HG03103 (cell line): ENCODE data around the gene TIRAP.

Experiments used
- ATAC-seq: cut with Tn5 transposase; IDR thresholded peaks from one replicate; pipeline ENCODE4 v1.9.1; 2021; ENCODE audit warnings: low read depth; ENCODE audit not compliant: unreplicated experiment

The TIRAP gene

DNA sequence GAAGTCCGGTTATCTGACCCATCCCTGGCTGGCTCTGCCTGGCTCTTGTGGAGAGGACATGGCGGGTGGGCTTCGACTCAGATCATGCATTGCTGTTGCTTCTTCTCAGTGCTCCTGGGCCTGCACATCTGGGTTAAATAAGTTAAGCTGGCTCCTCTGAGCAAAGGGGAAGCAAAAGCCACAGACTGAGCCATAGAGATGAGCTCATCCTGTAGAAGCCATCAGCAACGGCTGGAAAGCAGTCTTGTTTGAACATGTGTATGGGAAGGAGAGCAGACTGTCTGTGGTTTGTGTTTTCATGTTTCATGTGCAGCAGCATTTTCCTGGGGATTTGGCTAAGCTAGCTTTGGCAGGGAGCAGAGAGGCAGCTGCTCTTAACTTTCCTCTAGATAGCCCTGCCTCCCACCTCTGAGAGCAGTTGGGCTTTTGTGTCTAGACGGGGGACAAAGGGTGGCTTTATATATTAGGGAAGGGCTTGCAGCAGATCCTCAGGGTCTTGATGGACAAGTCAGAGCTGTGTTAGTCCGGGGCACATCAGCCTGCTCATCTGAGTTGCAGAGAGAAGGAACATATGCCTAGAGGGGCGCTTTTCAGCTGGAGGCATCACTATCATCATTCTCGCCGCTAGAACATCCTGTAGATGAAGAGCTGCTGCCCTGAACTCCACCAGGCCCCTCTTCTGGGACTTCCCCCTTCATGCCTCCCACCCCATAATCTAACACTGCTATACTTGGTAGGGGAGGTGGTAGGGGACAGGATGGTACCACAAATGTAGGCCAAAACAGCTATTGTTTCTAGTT is 35.9 kb downstream of the TIRAP start:
- peak; percentile 80 for ATAC-seq

DNA sequence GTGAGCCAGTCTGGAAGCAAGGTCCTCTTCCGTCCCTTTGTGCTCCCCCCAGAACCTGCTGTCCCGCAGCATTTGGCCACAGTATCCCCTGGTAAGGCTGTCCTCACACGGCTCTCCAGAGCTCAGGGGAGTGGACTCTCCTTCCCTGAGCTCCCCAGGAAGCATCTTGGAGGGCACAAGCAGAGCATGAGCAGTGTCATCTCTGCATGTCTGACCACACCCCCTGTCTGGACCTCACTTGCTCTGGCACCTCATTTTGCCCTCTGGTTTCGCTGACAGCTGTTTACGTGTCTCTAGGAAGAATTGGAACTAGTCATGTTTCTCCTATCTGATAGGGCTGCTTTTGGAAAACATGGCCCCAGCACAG is 36.5 kb downstream of the TIRAP start:
- ATAC-seq, result no peak

DNA sequence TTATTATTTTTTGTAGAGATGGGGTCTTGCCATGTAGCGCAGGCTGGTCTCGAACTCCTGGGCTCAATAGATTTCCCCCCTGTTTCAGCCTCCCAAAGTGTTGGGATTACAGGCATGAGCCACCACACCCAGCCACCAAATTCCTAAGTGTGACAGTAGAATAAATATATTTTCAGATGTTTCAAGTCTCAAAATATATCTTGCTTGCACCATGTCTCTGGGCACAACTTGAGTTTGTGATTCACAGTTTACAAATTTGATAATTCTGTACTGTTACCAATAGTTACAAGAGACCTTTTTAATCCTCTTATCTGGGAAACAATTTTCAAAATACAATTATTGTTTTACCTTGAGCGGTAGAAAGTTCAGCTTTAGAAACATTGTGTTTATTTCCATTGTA is 40.1 kb downstream of the TIRAP start:
- ATAC-seq, result no peak

DNA sequence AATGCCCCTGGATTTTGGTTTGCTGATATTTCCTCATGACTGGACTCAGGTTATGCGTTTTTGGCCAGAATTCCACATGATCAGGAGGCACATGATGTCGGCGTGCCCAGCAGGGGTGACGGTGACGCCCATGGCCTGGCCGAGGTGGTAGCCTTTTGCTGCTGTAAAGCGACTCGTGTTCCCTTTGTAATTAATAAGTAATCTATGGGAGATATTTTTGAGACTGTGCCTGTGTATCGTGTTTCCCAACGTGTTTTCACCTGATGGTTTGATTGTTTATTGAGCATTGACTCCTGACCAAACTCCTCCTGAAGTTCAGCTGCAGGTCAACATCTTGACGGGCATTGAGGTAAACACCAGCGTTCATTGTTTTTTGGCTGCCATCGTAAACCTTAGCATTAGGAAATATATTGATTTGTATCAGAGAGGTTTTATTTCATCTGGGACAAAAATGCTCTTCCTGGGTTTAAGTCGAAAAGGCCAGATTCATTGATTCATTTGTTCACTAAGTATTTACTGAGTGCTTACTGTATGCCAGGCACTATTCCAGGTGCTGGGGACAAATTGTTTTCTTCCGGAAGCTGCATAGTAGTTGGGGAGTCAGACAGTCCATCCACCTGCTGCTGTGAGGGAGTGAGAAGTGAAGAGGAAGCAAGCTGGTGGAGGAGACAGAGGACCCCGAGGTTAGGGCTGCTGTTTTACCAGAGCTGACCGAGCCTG is 44.5 kb downstream of the TIRAP start:
- ATAC-seq, result no peak

DNA sequence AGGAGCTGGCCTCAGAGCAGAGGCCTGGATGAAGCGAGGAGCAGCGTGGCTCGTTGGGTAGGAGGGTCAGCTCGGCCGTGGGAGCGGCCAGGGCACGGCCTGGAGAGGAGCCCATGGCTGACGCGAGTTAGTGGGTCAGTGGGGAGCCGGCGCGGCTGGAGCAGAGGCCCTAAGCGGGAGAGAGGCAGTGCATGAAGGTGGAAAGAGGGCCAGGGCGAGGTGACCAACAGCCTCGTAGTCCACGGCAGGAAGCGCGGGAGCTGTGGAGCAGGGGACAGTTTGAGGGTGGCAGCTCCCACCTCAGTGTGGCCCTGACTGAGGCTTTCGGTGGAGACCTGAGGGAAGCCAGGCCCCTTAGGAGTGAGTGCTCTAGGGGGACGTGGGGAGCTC is 45.1 kb downstream of the TIRAP start:
- no peak for ATAC-seq

DNA sequence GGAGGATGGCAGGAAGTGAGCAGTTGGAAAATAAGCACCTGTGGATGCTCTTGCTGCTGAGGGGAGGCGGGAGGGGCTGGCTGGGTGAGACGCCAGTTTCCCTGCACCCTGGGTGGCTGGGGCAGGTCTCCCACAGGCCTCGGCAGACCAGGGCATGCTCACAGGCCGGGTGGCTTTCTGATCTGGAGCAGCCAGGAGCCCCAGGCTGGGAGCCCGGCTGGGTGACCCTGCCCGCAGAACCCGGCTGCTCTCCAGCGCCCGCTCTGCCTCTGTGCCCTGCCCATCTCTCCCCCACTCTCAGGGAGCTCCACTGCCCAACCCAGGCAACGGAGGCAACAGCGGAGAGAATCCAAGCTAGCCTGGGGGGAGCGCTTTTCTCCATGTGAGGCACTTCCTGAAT is 45.6 kb downstream of the TIRAP start:
- ATAC-seq, result no peak

DNA sequence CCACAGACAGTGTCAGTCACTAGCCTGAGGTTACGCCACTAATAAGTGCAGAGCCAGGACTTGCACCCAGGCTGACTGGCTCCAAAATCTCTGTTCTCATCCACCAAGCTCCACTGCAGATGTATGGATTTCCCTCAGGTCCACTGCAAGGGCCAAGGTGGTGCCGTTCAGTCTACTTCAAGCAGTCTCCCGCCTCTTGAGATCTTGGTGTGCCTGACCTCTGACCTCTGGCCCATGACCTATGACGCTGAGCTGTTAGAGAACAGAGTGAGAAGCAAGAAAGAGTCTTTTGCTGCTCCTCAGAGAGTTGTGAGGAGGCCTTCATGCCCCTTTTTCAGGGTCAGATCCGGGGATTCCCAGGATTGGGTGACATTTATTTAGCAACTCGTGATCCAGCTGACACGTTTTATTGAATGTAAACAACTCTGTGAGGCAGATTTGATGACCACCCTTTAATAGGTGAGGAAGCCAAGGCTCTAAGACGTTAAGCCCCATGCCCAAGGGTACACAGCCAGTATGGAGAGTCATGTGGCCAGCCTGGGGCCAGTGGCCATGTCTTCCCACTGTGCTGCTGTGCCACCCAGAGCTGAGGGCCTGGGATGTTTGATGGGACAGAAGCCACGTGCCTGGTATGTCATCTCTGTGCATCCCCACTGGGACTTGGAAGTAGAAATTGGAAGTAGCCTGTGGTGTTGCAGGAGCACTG is 46.2 kb downstream of the TIRAP start:
- ATAC-seq, result no peak

DNA sequence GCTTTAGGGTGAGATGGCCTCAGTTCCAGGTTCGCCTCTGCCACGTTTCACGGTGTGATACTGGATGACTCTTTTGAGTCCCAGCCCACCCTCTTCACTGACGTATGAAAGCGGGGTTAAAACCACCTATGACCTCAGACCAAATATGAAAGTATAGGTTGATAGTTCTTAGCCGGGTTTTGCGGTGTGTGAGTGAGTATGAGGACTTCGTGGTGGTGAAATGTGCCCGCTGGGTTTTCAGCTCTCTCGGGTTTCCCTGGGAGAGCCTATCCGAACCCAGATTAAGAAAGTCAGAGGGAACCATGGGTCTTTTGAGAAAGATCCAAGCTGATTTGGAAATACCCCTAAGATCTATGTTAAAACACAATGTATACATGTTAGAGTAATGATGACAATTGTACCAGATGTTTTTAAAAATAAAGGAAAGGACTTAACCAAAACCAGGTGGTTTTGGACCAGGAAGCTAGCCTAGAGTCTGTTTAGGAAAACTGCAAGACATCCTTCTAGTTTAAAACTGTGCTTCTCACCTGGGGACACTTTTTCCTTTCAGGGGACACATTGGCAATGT is 46.8 kb downstream of the TIRAP start:
- no peak for ATAC-seq

DNA sequence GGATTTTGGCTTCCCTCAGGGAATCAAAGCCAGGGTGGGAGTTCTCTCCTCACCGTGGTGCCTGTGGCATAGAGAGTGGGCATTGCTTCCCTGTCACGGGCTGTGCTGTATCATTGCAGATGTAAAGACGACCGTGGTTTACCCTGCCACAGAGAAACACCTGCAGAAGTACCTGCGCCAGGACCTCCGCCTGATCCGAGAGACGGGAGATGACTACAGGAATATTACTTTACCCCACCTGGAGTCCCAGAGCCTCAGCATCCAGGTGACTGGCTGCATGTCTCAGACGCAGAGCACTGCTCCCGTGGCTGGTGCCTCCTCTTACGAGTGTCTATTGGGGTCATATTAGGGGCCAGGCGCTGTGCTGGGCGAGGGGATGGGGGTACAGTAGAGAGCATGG is 48.4 kb downstream of the TIRAP start:
- no peak for ATAC-seq

DNA sequence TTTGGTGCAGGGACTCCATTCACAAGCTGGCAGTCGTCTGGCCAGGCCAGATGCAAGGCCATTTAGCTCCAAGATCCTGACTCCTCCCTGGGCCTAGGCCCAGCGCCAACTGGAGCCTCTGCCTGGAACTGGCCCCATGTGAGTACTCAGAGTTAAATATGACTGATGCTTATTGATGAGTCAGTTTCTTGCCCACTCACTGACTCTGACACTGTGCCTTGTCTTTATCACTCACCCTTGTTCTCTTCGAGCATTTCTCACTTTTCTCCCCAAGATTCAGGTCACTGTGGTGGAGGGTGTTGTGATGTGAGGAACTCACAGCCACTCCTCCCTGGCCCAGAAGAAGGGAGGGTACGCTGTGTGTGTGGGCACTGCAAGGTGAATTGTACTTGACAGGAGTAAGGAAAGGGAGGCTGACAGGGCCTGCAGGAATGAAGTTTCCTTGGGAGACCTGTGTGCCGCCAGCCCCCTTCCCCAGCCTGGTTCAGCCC is 49.4 kb downstream of the TIRAP start:
- no peak for ATAC-seq

DNA sequence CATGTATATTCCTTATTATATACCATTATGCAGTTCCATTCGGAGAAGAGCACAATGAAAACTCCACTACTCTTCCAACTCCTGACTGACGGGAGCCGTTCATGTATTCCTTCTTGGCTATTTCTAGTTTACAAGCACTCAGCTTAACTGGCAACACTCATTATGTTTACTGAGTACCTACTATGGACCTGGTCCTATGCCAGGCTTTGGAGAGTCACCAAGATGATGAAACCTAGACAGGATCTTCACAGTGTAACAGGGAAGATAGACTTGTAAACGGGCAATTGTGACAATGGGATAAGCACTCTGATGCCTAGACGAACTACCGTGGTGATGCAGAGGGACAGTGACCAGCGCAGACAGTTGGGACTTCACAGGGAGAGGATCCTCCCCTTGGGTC is 50.2 kb downstream of the TIRAP start:
- no peak for ATAC-seq

DNA sequence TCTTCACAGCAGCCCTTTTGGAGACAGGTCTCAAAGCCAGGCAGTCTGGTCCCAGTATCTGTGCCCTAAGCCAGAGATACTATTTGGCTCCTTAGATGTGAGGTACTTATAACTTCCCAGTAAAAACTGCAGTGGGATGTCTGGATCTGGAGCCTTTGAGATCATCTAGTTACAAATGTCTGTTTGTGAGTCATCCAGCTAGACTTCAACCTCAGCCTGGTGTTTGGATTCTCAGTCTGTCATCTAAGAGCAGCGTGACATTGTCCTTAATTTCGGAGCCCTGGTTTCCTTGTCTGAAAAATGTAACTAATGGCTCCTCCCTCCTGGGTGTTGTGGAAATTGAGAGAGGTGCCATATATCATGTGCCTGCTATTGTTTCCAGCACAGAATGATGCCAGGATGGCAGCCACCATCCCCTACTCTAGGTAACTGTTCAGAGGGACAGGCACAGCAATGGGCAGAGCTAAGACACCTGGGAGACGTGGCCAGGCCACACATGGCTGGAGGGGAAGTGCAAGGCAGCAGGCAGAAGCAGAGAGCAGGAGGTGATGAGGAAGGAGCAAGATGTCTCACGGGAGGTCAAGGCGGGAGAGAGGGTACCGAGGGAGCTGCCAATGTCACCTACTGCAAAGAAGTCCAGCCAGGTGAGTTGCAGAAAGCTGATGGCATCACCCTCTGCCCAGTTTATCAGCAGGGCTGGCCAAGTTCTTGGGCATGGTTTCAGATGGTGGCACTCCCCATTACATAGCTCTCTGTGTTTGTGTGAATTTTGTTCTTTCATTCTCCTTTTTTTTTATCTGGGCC is 52.0 kb downstream of the TIRAP start:
- no peak for ATAC-seq

DNA sequence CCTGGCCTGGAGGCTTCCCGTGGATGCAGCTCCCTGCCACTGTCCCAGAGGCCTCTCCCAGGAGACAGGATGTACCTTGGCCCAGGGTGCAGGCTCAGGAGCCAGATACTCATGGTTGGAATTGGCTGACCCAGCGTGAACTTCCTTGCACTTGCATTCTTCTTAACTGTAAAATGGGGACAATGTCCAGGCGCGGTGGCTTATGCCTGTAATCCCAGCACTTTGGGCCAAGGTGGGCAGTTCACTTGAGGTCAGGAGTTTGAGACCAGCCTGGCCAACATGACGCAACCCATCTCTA is 52.5 kb downstream of the TIRAP start:
- ATAC-seq, result no peak

DNA sequence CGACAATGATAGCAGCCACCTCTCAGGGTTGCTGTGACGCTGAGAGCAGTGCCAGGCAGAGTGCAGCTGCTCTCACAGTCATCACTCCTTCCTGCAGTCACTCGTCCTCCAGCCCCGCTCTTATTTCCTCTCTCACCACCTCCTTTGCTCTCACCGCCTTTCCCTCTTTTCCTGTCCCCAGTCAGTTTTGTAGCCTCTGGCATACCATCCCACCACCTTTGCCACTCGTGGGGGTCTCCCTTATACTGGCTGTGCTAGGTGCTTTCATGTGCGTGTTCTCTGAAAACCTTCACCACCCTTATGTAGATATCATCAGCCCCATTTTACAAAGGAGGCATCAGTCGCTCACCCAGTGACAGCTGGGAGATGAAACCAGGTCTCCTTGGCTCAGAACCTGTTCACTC is 53.2 kb downstream of the TIRAP start:
- ATAC-seq, result no peak

DNA sequence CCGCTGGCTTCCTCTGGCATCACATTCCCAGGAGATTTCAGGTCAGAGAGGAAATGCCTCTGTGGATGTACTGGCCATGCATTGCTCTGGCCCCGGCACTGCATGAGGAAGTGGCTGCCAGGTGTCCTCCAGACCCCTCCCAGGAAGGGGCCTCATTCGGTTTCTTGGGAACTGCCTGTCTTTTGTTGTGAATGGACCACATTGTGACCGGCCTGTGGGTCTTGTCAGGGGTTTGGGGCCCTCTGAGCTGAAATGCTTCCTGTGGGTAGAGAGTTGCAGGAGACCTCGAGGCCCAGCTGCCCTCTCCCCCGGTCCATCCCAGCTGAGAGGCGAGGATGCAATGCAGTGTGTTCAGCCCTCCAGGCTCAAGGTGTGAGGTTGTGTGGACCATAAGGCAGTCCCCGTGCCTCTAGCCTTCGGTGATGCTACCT is 53.8 kb downstream of the TIRAP start:
- no peak for ATAC-seq

DNA sequence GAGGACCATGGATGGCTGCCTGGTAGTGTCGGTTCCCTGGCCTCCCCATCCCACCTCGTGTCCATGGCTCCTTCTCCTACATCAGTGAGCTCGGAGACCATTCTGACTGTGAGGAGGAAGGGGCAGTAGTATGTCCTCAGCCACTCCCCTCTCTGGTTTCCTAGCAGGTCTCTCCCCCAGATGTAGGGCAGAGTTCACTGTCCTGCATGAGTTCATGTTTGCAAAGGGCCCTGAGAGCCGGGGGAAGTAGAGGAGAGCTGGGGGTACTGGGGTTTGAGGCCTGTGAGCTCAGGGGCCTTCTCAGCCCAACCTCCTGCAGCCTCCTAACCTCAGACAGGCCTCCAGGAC is 54.2 kb downstream of the TIRAP start:
- ATAC-seq, result no peak

DNA sequence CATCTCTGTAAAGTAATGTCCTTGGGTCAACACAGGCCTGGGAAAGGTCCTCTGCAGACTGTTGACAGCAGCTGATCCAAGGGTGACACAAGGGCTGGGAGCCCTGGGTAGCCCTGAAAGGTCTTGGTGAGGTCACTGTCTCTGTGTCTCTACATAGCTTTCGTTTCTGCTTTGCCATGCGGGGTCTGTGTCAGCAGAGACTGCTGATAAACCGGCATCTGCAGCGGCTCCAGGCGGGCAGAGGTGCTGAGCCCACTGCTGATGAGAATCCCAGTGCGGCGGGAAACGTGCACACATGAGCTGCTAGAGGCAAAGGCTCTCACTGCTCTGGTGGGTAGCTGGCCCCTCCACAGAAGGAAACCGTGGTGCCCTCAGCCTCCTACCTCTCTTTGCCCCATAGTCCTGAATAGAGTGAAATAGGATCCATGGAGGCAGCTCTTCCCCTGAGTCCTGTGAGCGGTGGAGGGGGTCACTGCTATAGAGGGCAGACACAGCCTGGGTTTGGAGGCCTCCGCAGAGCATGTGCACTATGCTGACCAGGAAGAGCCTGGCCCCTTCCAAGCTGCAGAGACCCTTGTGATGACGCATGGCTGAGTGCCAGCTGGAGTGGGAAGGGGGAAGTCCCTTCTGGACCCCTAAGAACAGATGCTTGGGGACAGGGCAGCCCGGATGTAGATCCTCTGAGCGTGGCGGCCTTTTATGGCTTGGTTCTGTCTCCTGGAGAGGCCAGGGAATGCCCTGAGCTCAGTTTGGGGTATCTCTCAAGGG is 54.8 kb downstream of the TIRAP start:
- ATAC-seq, result no peak

DNA sequence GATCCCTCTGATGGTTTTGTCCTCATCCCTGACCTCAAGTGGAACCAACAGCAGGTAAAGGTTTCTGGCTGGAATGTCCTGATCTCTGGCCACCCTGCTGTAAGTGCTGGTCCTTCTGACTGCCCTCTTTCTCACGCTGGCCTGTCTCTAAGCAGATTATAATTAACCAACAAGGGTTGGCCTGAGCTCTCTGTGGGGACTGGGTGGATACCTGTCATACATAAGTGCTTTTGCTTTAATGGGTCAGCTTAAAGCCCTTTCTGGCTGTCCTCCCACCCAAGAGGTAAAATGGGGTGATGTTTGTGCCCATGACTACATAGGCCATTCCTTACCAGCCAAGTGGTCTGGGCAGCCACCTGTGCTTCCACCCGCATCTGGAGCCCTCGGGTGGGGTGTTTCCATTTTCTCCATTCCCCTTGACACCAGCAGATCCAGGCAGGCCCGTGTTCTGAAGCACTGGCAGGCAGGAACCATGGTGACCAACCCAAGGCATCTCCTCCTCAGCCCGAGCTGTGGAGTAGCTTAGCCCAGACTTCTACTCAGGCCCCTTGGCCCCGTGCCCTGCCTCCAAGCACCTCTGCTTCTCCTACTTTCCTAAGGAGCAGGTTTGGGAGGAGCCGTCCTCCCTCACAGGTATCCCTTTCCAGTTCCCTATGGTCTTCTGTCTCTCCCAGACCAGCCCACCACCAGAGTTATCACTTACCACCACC is 55.6 kb downstream of the TIRAP start:
- no peak for ATAC-seq
